GM19328 (cell line): ENCODE results near the gene KNDC1.
"Not testable (repeated sequence)": the region's sequence is repeated elsewhere in the genome, so short reads cannot be mapped to it uniquely, and the experiment has no call there.

Source experiments
- ATAC-seq: cut with Tn5 transposase; IDR thresholded peaks from one replicate; pipeline ENCODE4 v1.9.1; 2021; ENCODE audit warnings: mild to moderate bottlenecking, moderate library complexity; ENCODE audit not compliant: unreplicated experiment

KNDC1 gene

DNA sequence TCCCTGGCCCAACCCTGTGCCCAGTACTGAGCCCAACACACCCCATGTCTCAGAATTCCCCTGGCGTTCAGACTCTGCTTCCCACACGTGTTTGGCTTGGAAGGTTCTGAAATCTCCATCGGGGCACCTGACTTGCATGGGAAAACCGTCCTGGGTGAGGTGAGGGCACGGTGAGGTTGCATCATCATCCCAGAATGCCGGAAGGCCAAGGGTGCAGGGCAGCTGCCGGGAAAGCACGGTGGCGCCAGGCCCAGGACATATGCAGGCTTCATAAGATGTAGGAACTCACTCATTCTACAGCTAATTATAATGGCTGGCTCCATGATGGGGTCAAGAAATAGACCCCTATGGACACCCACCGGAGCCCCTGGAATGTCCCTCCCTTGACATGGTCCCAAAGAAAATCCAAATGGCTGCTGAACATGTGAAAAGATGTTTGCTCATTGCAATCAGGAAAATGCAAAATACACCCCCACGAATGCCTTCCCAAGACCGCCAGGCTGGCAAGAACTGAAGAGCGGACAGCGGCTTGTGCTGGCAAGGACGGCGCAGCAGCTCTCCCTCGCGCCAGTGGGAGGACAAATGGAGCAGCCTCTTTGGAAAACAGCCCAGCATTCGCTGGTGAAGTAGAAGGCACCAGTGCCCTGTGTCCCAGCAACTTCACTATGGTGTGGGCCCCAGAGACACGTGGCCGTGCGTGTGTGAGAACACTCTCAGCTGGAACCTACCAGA is 2.3 kb downstream of the KNDC1 start:
- ATAC-seq: no peak

DNA sequence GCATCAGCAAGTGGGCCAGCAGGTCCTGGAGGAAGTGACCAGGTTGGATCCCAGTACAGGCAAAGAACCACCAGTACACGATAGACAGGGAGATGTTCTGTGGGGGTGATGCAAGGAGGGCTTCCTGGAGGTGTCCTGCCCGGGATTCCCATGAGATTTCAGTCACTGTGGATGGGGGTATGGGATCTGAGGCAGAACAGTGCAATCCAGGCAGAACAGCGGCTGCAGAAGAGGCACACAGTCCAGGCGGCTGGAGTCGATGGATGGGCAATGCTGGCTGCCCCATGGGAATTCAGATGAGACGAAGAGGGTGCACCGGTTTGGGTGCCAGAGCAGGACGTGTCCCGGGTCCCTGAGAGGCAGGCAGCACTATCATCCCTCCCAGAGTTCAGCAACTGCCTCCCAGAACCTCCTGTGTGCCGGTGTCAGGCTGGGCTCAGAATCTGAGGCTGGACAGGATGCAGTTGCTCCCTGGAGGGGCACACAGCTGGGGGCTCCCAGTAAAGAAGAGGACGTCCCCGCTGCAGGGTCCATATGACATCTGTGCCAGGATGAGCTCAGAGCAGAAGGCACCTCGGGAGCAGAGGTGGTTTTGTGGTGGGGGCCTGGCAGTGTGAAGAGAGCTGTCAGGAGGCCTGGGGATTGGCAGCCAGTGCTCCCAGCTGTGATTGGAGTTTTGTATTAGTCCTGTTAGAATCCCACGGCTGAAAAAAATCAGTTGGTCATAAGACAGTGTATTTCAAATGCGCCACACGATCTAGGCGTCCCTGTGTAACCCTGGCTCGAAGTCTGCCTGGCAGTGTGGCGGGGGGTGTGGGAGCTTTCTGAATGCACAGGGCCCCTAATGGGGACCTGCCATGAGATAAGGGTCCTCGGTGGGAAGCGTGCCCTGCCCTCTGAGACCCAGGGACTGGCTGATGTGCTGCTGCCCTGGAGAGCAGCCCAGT is 3.2 kb downstream of the KNDC1 start:
- no peak for ATAC-seq

DNA sequence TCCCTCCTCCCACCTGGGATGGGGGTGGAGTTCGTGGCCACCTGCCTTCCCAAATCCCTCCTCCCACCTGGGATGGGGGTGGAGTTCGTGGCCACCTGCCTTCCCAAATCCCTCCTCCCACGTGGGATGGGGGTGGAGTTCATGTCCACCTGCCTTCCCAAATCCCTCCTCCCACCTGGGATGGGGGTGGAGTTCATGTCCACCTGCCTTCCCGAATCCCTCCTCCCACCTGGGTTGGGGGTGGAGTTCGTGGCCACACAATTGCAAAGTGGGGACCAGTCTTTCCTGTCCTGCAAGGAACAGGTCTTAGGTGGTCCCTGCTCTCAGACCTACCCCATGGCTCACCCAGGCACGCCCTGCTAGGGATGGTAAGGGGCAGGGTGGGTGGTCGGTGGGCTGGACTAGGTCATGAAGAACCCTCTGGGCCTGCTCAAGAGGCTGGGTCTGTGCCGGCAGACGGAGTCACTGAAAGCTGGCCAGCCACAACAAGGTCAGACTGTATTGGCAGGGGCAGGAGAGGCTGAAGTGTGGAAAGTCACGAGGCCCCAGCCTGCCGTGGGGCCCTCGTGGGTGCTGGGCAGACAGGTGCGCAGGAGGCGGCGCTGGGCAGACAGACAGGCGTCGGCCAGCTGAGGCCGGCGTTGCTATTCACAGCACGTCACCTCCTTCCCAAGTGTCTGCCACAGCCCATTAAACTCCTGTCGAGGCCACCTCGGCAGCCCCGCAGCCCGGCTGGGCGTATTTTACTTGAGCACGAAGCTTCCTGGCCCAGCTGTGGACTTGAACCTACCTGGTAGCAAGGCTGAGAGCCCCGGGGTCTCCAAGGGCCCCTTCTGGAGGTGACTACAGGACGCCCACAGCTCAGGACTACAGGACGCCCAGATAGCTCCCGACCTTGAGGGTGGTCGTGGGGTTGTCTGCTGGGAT is 4.1 kb downstream of the KNDC1 start:
- ATAC-seq: no peak

GRCh38 chr10:133164816-133165555 is 5.0 kb downstream of the KNDC1 start:
- ATAC-seq: no peak

DNA sequence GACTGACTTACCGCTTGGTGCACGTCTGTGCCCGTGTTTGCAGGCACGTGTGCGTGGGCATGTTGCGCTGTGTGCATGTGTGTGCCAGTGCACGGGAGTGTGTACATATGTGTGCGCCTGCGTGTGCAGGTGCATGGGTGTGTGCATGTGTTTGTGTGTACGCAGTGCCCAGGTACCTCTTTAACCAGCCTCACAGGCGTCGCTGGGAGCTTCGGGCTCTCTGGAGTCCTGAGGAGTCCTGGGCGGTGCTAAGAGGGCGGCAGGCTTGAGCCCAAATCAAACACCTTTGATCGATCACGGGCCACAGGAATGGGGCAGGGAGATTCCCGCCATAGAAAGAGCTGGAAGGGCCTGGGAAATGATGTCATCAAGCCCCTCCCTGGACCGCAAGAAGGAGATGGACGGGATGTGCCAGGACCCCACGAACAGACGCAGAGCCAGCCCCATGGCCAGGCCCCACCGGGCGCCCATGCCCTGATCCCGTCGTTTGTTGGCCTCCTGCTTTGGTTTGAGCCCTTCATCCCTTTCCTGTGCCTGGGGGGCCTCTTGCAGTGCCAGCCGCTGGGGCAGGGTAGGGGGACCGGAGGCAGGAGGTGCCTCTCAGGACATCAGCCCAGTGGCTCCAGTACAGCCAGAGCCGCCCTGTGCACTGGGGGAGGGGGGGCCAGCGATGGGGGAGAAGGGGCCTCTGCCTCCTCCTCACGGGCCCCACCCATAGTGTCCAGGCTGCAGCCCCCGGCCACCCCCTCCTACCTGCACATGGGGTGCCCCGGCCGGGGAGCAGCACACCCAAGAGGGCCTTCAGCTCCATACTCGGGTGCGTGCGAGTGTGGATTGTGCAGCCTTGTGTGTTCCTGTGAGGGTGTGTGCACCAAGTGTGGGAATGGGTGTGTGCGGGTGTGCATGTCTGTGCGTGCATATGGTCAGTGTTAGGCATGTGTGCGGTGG is 5.8 kb downstream of the KNDC1 start:
- ATAC-seq: no peak

DNA sequence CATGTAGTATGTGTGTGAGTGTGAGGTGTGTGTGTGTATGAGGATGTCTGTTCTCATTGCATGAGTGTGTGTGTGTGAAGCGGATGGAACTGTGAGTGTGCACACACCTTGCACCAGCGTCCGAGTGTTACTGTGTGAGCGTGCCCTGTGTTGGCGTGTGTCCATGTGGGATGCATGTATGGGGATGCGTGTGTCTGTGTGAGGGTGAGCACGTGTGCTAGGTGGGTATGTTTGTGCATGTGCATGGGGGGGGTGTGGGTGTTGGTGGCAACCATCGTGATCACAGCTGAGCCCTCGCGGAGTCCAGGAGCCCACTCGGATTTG is 6.4 kb downstream of the KNDC1 start:
- ATAC-seq: no peak

- ATAC-seq: no peak
Observed at GRCh38 chr10:133166828-133167692, 7.0 kb downstream of the KNDC1 start.

DNA sequence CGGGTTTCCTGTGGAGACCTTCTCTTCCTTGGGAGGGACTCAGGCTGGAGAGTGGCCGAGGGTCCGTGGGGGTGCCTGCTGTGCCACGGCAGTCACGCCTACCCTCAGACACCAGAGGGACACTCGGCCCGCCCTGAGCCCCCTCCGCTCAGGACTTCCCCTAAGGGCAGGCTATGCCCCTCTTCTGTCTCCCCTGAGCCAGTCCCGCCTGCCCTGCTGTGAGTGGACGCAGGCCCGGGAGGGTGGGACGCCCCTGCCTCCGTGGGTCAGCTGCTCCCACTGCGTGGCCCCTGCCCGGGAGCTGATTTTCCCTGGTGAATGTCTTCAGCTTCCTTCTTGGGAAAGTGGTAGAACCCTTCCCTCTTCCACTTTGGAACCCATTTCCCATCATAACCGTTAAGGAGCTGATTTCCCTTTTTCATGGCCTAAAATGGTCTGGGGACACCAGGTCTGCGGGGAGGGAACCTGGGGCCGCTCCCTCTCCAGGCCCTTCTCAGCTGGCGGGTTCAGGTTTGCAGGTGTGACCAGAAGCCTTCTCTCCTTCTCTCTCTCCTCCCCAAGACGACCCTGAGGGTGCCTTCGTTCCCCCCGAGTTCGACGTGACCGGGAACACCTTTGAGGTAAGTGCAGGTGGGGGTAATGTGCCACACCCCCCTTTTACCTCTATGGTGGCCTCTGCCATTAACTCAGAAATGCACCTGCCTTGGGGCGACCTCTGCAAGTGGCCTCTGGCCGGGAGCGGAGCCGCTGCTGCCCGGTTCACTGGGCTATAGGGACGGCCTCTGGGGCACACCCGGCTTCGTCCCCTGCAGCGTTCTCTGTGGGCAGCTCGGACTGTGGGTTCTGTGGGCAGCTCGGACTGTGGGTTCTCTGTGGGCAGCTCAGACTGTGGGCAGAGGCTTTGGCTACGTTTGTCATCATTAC is 7.9 kb downstream of the KNDC1 start:
- no peak for ATAC-seq

- ATAC-seq: no peak
Observed at GRCh38 chr10:133168617-133169031, 8.6 kb downstream of the KNDC1 start.

DNA sequence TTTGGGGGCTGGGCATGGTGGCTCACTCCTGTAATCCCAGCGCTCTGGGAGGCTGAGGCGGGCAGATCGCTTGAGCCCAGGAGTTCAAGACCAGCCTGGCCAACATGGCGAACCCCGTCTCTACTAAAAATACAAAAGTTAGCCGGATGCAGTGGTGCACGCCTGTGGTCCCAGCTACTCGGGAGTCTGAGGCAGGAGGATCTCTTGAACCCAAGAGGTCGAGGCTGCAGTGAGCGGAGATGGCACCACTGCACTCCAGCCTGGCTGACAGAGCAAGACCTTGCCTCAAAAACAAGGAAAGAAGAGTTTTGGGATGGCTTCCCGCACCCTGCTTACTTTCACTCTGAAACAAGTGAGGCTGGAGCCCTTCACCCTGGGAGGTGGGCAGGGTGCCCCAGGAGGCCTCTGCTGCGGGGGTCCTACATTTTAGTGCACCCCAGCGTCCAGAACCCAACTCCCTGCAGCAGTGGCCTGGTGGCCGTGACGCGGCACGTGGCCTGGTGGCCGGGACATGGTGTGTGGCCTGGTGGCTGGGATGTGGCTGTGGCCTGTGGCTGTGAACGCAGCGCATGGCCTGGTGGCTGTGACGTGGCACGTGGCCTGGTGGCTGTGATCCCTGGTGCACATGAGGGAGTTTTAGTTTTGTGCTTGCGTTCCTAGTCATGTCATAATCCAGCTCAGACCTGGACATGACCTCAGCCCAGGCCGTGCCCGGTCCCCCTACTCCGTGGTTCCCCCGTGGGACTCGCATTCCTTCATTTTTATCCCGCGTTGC is 9.3 kb downstream of the KNDC1 start:
- ATAC-seq: no peak

DNA sequence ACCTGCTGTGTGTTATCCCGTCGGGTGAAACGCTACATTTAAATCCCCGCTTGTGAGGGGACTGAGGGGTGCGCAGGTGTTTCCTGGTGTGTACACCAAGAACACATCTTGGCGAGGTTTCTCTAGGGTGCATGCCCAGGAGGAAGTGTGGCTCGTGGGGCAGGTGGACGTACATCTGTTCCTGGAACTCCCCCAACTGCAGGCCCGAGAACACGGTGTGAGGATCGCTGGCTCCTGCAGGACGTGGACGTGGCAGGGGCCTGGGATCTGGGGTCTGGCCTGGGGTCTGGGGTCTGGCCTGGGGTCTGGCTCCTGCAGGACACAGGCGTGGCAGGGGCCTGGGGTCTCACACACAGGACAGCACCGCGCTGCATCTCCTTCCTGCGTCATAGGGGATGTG is 10.1 kb downstream of the KNDC1 start:
- ATAC-seq: no peak

DNA sequence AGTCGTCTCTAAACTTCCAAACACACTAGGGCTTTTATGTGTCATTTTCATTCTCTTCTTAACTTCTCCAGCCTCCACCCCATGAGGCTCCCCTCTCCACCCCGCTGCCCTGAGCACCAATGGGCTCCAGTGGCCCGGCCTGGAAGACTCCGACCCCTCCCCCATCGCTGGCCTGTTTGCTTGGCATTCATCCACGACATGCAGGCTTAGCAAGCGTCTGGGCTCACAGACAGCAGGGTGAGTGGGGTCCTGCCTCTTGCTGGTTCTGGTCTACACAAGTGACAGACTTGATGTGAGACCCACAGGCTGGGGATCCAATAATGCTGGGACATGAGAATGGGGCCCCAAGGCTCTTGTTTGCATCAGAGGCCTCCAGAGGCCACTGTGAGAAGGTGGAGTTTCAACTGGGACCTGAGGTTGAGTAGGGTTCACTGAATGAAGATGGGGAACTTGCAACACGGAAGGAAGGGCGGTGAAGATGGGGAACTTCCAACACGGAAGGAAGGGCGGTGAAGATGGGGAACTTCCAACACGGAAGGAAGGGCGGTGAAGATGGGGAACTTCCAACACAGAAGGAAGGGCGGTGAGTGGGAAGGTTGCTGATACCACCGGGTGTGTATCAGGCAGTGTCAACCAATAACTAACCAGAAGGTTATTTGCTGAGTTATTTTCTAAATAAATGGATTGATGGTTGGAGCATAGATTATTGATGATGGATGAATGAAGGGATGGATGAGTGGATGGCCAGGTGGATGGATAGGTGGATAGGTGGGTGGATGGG is 14.0 kb downstream of the KNDC1 start:
- no peak for ATAC-seq

DNA sequence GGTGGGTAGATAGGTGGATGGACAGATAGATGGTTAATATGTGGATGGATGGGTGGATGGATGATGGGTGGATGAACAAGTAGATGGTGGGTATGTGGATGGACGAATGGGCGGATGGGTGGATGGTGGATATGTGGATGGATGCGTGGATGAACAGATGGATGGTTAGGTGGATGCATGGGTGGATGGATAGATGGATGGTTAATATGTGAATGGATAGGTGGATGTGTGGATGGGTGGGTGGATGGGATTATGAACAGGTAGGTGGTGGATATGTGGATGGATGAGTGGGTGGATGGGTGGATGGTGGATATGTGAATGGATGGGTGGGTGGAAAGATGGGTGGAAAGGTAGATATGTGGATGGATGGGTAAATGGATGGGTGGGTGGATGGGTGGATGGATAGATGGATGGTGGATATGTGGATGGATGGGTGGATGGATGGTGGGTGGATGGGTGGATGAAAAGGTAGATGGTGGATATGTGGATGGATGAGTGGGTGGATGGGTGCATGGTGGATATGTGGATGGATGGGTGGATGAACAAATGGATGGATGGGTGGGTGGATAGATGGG is 14.8 kb downstream of the KNDC1 start:
- no peak for ATAC-seq

DNA sequence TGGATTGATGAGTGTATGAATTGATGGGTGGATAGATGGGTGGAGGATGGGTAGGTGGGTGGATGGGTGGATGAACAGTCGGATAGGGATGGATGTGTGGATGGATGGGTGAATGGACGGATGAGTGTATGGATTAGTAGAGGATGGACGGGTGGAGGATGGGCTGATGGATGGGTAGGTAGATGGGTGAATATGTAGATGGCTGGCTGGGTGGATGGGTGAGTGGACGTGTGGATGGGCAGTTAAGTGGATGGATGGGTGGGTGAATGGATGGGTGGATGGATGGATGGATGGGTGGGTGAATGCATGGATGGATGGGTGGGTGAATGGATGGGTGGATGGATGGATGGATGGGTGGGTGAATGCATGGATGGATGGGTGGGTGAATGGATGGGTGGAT is 15.6 kb downstream of the KNDC1 start:
- not testable (repeated sequence) for ATAC-seq

DNA sequence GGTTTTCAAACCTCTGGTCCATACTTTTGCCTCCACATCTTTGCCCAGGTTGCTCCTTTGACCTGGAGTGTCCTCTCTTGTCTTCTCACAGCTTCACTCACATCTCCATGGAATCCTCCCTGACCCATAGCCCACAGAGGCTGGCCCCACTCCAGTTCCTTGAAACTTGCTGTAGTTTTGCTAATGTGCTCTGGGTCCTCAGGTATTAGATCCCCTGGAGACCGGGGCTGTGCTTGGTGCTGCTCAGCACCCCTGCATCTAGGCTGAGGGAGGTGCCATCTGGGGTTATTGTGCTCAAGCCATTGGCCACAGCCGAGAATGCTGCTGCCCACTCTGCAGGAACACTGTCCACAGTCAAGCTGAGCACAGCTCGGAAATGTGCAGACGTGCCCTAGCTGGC is 16.5 kb downstream of the KNDC1 start:
- ATAC-seq: no peak
